GM18505 (cell line): Measurements from ENCODE around the gene DNAAF5.
"Not testable (repeated sequence)": the region's sequence is repeated elsewhere in the genome, so short reads cannot be mapped to it uniquely, and the experiment has no call there.

Source experiments
- ATAC-seq: cut with Tn5 transposase; IDR thresholded peaks from one replicate; pipeline ENCODE4 v1.9.1; 2021; ENCODE audit not compliant: unreplicated experiment
- POLR2A ChIP-seq: IDR thresholded peaks from 4 replicates; pipeline ENCODE4 v1.6.1; 2011; ENCODE audit warnings: borderline replicate concordance; ENCODE audit not compliant: insufficient read depth, insufficient read length; ENCODE audit errors: extremely low read depth

The DNAAF5 gene

GRCh38 chr7:787332-788240 is 61.1 kb downstream of the DNAAF5 start:
- no peak for ATAC-seq
- TF ChIP-seq POLR2A, result no peak

DNA sequence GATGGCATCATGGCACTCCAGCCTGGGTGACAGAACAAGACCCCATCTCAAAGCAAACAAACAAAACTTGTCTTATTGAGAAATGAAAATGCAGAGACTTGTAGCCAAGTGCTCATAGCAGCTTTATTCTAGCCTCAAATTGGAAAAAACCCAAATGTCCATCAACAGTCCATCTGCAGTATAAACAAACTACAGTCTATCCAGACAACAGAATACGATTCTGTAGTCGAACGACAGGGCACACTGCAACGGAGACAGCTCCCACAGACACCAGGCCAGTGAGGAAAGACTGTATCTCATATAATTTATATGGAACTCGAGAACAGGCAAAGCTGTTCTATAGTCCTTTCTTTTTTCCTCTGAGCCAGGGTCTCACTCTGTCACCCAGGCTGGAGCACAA is 65.0 kb downstream of the DNAAF5 start:
- no peak for ATAC-seq
- no peak for TF ChIP-seq POLR2A

DNA sequence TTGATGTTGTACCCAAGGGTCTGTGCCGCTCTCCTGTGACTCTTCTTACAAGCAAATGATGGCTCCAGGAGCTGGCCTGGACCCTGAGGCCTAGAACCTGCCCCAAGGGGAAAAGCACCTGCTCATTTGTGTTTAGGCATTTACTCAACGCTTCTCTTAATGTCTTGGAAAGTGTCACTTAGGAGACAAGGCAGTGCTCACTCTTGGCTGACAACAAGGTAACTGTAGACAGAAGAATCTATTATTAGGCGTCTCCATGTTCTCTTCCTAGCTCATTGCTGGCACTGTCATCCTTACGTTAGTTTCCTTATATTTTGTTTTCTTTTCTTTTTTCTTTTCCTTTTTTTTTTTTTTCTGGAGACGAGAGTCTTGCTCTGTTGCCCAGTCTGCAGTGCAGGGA is 67.7 kb downstream of the DNAAF5 start:
- ATAC-seq, result no peak
- no peak for TF ChIP-seq POLR2A

GRCh38 chr7:794671-795329 is 68.3 kb downstream of the DNAAF5 start:
- no peak for TF ChIP-seq POLR2A
- ATAC-seq, result no peak

DNA sequence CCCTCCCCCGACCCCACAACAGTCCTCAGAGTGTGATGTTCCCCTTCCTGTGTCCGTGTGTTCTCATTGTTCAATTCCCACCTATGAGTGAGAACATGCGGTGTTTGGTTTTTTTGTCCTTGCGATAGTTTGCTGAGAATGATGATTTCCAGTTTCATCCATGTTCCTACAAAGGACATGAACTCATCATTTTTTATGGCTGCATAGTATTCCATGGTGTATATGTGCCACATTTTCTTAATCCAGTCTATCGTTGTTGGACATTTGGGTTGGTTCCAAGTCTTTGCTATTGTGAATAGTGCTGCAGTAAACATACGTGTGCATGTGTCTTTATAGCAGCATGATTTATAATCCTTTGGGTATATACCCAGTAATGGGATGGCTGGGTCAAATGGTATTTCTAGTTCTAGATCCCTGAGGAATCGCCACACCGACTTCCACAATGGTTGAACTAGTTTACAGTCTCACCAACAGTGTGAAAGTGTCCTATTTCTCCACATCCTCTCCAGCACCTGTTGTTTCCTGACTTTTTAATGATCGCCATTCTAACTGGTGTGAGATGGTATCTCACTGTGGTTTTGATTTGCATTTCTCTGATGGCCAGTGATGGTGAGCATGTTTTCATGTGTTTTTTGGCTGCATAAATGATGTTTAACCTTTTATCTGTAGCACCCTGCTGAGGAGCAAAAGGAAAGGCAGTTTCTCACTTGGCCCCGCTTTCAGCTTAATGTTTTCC is 70.1 kb downstream of the DNAAF5 start:
- ATAC-seq, result not testable (repeated sequence)

DNA sequence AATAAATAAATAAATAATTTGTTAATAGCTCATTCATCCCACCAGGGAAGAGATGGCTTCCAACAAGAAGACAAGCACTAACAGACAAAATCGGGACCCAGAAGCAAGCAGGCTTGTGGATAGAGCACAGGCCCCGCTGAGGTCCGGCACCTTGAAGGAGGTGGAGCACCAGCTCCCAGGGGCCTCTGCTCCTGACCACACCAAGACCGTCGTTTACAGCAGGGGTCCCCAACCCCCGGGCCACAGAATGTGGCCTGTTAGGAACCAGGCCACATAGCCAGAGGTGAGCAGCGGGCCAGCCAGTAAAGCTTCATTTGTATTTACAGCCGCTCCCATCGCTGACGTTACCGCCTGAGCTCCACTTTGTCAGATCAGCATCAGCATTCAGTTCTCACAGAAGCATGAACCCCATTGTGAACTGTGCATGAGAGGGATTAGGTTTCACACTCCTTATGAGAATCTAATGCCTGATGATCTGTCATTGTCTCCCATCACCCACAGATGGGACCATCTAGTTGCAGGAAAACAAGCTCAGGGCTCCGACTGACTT is 72.5 kb downstream of the DNAAF5 start:
- no peak for ATAC-seq
- TF ChIP-seq POLR2A, result no peak

- no peak for TF ChIP-seq POLR2A
Measured at GRCh38 chr7:800692-801091, 74.2 kb downstream of the DNAAF5 start.

GRCh38 chr7:801351-801750 is 74.9 kb downstream of the DNAAF5 start:
- not testable (repeated sequence) for ATAC-seq

More at GRCh38 chr7:800692-801091, 74.2 kb downstream of the DNAAF5 start:
- ATAC-seq, result no peak

GRCh38 chr7:801940-802381 is 75.5 kb downstream of the DNAAF5 start:
- TF ChIP-seq POLR2A, result no peak
- no peak for ATAC-seq

DNA sequence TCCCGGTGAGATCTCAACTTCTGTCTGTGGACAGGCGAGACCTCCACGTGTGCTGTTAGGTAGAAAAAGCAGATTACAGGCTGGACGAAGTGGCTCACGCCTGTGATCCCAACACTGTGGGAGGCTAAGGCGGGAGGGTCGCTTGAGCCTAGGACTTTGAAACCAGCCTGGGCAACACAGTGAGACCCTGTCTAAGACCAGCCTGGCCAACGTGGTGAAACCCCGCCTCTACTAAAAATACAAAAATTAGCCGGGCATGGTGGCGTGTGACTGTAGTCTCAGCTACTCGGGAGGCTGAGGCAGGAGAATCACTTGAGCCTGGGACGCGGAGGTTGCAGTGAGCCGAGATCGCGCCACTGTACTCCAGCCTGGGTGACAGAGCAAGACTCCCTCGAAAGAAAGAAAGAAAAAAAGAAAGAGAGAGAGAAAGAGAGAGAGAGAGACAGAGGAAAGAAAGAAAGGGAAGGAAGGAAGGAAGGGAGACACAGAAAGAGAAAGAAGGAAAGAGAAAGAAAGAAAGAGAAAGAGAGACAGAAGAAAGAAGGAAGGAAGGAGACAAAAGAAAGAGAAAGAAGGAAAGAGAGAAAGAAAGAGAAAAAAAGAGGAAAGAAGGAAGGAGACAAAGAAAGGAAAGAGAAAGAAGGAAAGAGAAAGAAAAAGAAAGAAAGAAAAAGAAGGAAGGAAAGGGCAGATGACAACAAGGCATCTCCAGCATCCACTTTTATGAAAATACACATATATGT is 76.2 kb downstream of the DNAAF5 start:
- ATAC-seq, result no peak
- no peak for TF ChIP-seq POLR2A

DNA sequence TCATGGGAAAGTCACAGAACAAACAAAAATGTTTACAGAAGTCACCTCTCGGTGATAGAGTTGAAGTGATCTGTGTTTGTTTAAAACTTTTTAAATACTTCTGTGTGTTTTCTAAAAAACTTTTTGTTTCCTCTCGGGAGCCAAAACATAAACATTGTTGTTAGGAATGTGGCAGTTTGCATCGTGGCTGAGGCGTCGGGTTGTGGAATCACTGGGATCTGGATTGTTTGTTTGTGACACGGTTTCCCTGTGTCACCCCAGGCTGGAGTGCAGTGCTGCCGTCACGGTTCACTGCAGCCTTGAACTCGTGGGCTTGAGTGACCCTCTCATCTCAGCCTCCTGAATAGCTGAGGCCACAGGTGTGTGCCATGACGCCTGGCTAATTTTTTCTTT is 76.7 kb downstream of the DNAAF5 start:
- no peak for TF ChIP-seq POLR2A
- no peak for ATAC-seq

DNA sequence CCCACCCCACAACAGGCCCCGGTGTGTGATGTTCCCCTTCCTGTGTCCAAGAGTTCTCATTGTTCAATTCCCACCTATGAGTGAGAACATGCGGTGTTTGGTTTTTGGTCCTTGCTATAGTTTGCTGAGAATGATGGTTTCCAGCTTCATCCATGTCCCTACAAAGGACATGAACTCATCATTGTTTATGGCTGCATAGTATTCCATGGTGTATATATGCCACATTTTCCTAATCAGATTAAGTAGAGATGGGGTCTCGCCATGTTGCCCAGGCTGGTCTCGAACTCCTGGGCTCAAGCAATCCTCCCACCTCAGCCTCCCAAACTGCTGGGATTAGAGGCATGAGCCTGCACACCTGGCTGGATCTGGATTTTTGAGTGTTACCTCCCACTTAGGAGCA is 77.3 kb downstream of the DNAAF5 start:
- ATAC-seq, result not testable (repeated sequence)

- TF ChIP-seq POLR2A, result no peak
- no peak for ATAC-seq
Measured at GRCh38 chr7:805261-805660, 78.8 kb downstream of the DNAAF5 start.
